Measurements from ENCODE around the gene FAM3B.

The FAM3B gene

GRCh38 chr21:41316200-41317062 lies at the start of gene FAM3B:
FAM3B (plus strand) TSS chr21:41316801; CDS start chr21:41316880, 79 bp downstream.
- Histone ChIP-seq H3K27me3 (ENCODE audit: control insufficient read depth in 1 of 2, insufficient read depth in 2 of 2, low read length in 2 of 2) (peaks cover 0 to 26% of the 10 kb centered on the region in 2 donors), H3K4me3 (ENCODE audit: low read depth in 1 of 2, low read length in 2 of 2) (no peak within 1 kb of the TSS), H3K27ac (ENCODE audit: low read depth, low read length) (no peak within 1 kb of the TSS), H3K4me1 (ENCODE audit: insufficient read depth, low read length) (no peaks in the 10 kb centered on the region), H3K9me3 (ENCODE audit: low read length) (no peaks in the 10 kb centered on the region), H3K9ac (ENCODE audit: low read length) (no peak within 1 kb of the TSS), H3K36me3 (ENCODE audit: insufficient read depth, low read length) (no peaks in the 10 kb centered on the region)

GRCh38 chr21:41267346-41267745 lies 49.3 kb upstream of the FAM3B start:
- Histone ChIP-seq H3K36me3 (ENCODE audit: insufficient read depth, low read length) (no peaks in the 10 kb centered on the region), H3K27me3 (ENCODE audit: control insufficient read depth in 1 of 2, insufficient read depth in 2 of 2, low read length in 2 of 2) (no peaks in the 10 kb centered on the region), H3K27ac (ENCODE audit: low read depth, low read length) (no peak overlapping the region), H3K9me3 (ENCODE audit: low read length) (no peaks in the 10 kb centered on the region), H3K4me3 (ENCODE audit: low read depth in 1 of 2, low read length in 2 of 2) (no peak overlapping the region), H3K4me1 (ENCODE audit: insufficient read depth, low read length) (no peaks in the 10 kb centered on the region), H3K9ac (ENCODE audit: low read length) (no peak overlapping the region)

GRCh38 chr21:41269535-41269934 lies 47.1 kb upstream of the FAM3B start:
- H3K27me3 ChIP-seq (ENCODE audit: control insufficient read depth in 1 of 2, insufficient read depth in 2 of 2, low read length in 2 of 2) = no peaks in the 10 kb centered on the region

GRCh38 chr21:41277196-41277595 lies 39.4 kb upstream of the FAM3B start:
- H3K9me3 ChIP-seq (ENCODE audit: low read length) = no peaks in the 10 kb centered on the region
- no peak overlapping the region for H3K4me3 ChIP-seq (ENCODE audit: low read depth in 1 of 2, low read length in 2 of 2)

More at GRCh38 chr21:41269535-41269934, 47.1 kb upstream of the FAM3B start:
- no peak overlapping the region for H3K27ac ChIP-seq (ENCODE audit: low read depth, low read length)
- no peaks in the 10 kb centered on the region for H3K4me1 ChIP-seq (ENCODE audit: insufficient read depth, low read length)
- no peak overlapping the region for H3K4me3 ChIP-seq (ENCODE audit: low read depth in 1 of 2, low read length in 2 of 2)
- no peak overlapping the region for H3K9ac ChIP-seq (ENCODE audit: low read length)
- H3K9me3 ChIP-seq (ENCODE audit: low read length) = no peaks in the 10 kb centered on the region
- peaks cover 3% of the 10 kb centered on the region for H3K36me3 ChIP-seq (ENCODE audit: insufficient read depth, low read length)

GRCh38 chr21:41277846-41278245 lies 38.8 kb upstream of the FAM3B start:
- Histone ChIP-seq H3K4me3 (ENCODE audit: low read depth in 1 of 2, low read length in 2 of 2) (no peak overlapping the region), H3K4me1 (ENCODE audit: insufficient read depth, low read length) (no peaks in the 10 kb centered on the region), H3K27me3 (ENCODE audit: control insufficient read depth in 1 of 2, insufficient read depth in 2 of 2, low read length in 2 of 2) (no peaks in the 10 kb centered on the region), H3K27ac (ENCODE audit: low read depth, low read length) (no peak overlapping the region), H3K9me3 (ENCODE audit: low read length) (no peaks in the 10 kb centered on the region), H3K36me3 (ENCODE audit: insufficient read depth, low read length) (peaks cover 21% of the 10 kb centered on the region), H3K9ac (ENCODE audit: low read length) (no peak overlapping the region)

More at GRCh38 chr21:41277196-41277595, 39.4 kb upstream of the FAM3B start:
- H3K27me3 ChIP-seq (ENCODE audit: control insufficient read depth in 1 of 2, insufficient read depth in 2 of 2, low read length in 2 of 2) = no peaks in the 10 kb centered on the region
- no peak overlapping the region for H3K9ac ChIP-seq (ENCODE audit: low read length)
- H3K4me1 ChIP-seq (ENCODE audit: insufficient read depth, low read length) = no peaks in the 10 kb centered on the region
- no peak overlapping the region for H3K27ac ChIP-seq (ENCODE audit: low read depth, low read length)
- H3K36me3 ChIP-seq (ENCODE audit: insufficient read depth, low read length) = peaks cover 21% of the 10 kb centered on the region

GRCh38 chr21:41280115-41280919 lies 36.3 kb upstream of the FAM3B start:
- H3K27ac ChIP-seq (ENCODE audit: low read depth, low read length) = no peak overlapping the region
- H3K4me1 ChIP-seq (ENCODE audit: insufficient read depth, low read length) = peaks cover 4% of the 10 kb centered on the region
- H3K4me3 ChIP-seq (ENCODE audit: low read depth in 1 of 2, low read length in 2 of 2) = no peak overlapping the region
- peaks cover 0 to 4% of the 10 kb centered on the region in 2 donors for H3K27me3 ChIP-seq (ENCODE audit: control insufficient read depth in 1 of 2, insufficient read depth in 2 of 2, low read length in 2 of 2)
- H3K9me3 ChIP-seq (ENCODE audit: low read length) = no peaks in the 10 kb centered on the region
- H3K36me3 ChIP-seq (ENCODE audit: insufficient read depth, low read length) = peaks cover 10% of the 10 kb centered on the region
- H3K9ac ChIP-seq (ENCODE audit: low read length) = no peak overlapping the region

- Histone ChIP-seq H3K4me1 (ENCODE audit: insufficient read depth, low read length) (peaks cover 4% of the 10 kb centered on the region), H3K9me3 (ENCODE audit: low read length) (no peaks in the 10 kb centered on the region), H3K27ac (ENCODE audit: low read depth, low read length) (no peak overlapping the region), H3K27me3 (ENCODE audit: control insufficient read depth in 1 of 2, insufficient read depth in 2 of 2, low read length in 2 of 2) (peaks cover 0 to 4% of the 10 kb centered on the region in 2 donors), H3K36me3 (ENCODE audit: insufficient read depth, low read length) (no peaks in the 10 kb centered on the region), H3K4me3 (ENCODE audit: low read depth in 1 of 2, low read length in 2 of 2) (no peak overlapping the region), H3K9ac (ENCODE audit: low read length) (no peak overlapping the region)
These were observed 34.2 kb upstream of the FAM3B start for GRCh38 chr21:41282412-41282811.

GRCh38 chr21:41283211-41283818 lies 33.3 kb upstream of the FAM3B start:
- Histone ChIP-seq H3K27ac (ENCODE audit: low read depth, low read length) (no peak overlapping the region), H3K4me3 (ENCODE audit: low read depth in 1 of 2, low read length in 2 of 2) (no peak overlapping the region), H3K4me1 (ENCODE audit: insufficient read depth, low read length) (peaks cover 4% of the 10 kb centered on the region), H3K36me3 (ENCODE audit: insufficient read depth, low read length) (no peaks in the 10 kb centered on the region), H3K9me3 (ENCODE audit: low read length) (no peaks in the 10 kb centered on the region), H3K27me3 (ENCODE audit: control insufficient read depth in 1 of 2, insufficient read depth in 2 of 2, low read length in 2 of 2) (peaks cover 0 to 4% of the 10 kb centered on the region in 2 donors), H3K9ac (ENCODE audit: low read length) (no peak overlapping the region)

GRCh38 chr21:41289431-41289830 lies 27.2 kb upstream of the FAM3B start:
- Histone ChIP-seq H3K27ac (ENCODE audit: low read depth, low read length) (no peak overlapping the region), H3K36me3 (ENCODE audit: insufficient read depth, low read length) (no peaks in the 10 kb centered on the region), H3K9me3 (ENCODE audit: low read length) (no peaks in the 10 kb centered on the region), H3K4me1 (ENCODE audit: insufficient read depth, low read length) (no peaks in the 10 kb centered on the region), H3K27me3 (ENCODE audit: control insufficient read depth in 1 of 2, insufficient read depth in 2 of 2, low read length in 2 of 2) (peaks cover 9% of the 10 kb centered on the region in 2 donors), H3K4me3 (ENCODE audit: low read depth in 1 of 2, low read length in 2 of 2) (no peak overlapping the region), H3K9ac (ENCODE audit: low read length) (no peak overlapping the region)

- Histone ChIP-seq H3K9me3 (ENCODE audit: low read length) (no peaks in the 10 kb centered on the region), H3K27ac (ENCODE audit: low read depth, low read length) (no peak overlapping the region), H3K27me3 (ENCODE audit: control insufficient read depth in 1 of 2, insufficient read depth in 2 of 2, low read length in 2 of 2) (peaks cover 7 to 13% of the 10 kb centered on the region in 2 donors), H3K4me3 (ENCODE audit: low read depth in 1 of 2, low read length in 2 of 2) (no peak overlapping the region), H3K36me3 (ENCODE audit: insufficient read depth, low read length) (no peaks in the 10 kb centered on the region), H3K4me1 (ENCODE audit: insufficient read depth, low read length) (no peaks in the 10 kb centered on the region), H3K9ac (ENCODE audit: low read length) (no peak overlapping the region)
These were observed 26.3 kb upstream of the FAM3B start for GRCh38 chr21:41290106-41290799.
